ENCODE measurements around the gene OR11G2. TPM values are rescaled to one million over a fixed set of nuclear protein-coding genes. Genes with fewer than 3 reads are reported as not detected.
"Not testable (repeated sequence)": the region's sequence is repeated elsewhere in the genome, so short reads cannot be mapped to it uniquely, and the experiment has no call there.

The OR11G2 gene
- total RNA-seq, 1 donor from 2014 or later: not detected

DNA sequence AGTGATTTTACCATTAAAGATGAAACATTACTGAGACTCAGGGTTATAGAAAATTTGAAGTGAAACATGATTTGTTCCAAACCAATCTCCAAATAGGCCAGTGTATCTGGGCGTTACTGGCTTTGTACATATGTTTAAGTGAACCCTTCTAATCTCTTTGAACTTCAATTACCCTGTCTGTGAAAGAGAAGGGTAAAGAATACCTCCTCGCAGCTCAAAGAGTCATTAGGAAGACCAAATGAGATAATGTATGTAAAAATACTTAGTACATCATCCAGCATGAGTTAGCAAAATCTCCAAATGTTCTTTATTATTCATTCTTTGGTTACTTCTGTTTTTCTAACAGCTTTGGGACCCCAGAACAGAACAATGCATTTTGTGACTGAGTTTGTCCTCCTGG, 32.7 kb downstream of the OR11G2 start, which contains the start of gene OR11H6:
OR11H6 (plus strand) TSS at position 301 of the 400 bp plus-strand sequence; CDS start at position 301, 0 bp downstream.
- no peak for DNase-seq (ENCODE audit: low read depth, low spot score)

DNA sequence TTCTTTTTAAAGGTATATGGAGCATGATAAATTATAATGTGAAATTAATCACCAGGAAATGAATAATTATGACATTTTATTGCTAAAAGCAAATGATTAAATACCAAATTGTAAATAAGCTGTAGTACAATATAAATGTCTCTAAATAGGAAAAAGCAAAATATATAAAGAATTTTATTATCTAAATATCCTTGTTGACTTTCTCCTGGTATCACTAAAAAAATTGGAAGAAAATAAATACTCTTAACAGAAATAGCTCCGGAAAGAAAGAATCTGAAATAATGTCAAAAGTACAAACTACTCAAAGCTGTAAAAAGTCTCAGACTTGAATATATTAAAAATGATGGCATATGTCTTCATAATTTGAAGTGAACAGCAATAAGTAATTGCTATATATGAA, 38.0 kb downstream of the OR11G2 start, which contains the start of gene OR11H7:
OR11H7 (plus strand) TSS at position 301 of the 400 bp plus-strand sequence.
- DNase-seq (ENCODE audit: low read depth, low spot score): no peak

DNA sequence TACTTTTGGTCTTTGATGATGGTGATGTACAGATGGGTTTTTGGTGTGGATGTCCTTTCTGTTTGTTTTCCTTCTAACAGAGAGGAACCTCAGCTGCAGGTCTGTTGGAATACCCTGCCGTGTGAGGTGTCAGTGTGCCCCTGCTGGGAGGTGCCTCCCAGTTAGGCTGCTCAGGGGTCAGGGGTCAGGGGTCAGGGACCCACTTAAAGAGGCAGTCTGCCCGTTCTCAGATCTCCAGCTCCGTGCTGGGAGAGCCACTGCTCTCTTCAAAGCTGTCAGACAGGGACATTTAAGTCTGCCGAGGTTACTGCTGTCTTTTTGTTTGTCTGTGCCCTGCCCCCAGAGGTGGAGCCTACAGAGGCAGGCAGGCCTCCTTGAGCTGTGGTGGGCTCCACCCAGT, 44.7 kb downstream of the OR11G2 start:
- not testable (repeated sequence) for DNase-seq (ENCODE audit: low read depth, low spot score)

DNA sequence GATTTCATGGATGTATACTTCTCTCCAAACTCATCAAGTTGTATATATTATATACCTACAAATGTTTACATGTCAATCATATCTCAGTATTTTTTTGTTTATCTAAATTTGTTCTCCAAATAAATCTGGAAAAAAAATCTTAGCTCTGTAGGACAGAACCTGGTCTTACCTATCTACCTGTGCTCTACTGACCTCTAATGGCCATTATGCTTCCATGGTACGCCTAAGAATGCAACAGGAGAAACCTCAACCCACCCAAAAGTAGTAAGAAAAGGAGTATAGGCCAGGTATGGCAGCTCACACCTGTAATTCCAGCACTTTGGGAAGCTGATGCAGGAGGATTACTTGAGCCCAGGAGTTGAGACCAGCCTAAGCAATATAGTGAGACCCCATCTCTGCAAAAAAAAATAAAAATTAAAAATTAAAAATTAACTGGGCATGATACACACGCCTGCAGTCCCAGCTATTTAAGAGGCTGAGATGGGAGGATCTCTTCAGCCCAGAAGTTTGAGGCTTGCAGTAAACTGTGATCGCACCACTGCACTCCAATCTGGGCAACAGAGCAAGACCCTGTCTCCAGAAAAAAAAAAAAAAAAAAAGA, 57.0 kb downstream of the OR11G2 start:
- no peak for DNase-seq (ENCODE audit: low read depth, low spot score)

Other genes with a start within 250 kb of the OR11G2 start
- not detected in 2 replicates for gene OR4K15, start 215.3 kb upstream of the OR11G2 start, total RNA-seq
- not detected in 2 replicates for gene OR4Q2, start 188.7 kb upstream of the OR11G2 start, total RNA-seq
- not detected in 2 replicates for gene OR4K14, start 171.6 kb upstream of the OR11G2 start, total RNA-seq
- not detected in 2 replicates for gene OR4K13, start 154.9 kb upstream of the OR11G2 start, total RNA-seq
- gene OR4L1, start 130.9 kb upstream of the OR11G2 start, total RNA-seq: not detected in 2 replicates
- gene OR4K17, start 80.2 kb upstream of the OR11G2 start, total RNA-seq: not detected in 2 replicates
- gene OR4N5, start 52.1 kb upstream of the OR11G2 start, total RNA-seq: not detected in 2 replicates
- not detected in 2 replicates for gene OR11H6, start 32.8 kb downstream of the OR11G2 start, total RNA-seq
- gene OR11H7, start 38.1 kb downstream of the OR11G2 start, total RNA-seq: not detected in 2 replicates
- gene OR11H4, start 48.4 kb downstream of the OR11G2 start, total RNA-seq: not detected in 2 replicates
- gene TTC5, start 115.1 kb downstream of the OR11G2 start, total RNA-seq: 16.8 and 30.2 TPM in 2 replicates
- gene CCNB1IP1, start 142.4 kb downstream of the OR11G2 start, total RNA-seq: 26.7 and 49.1 TPM in 2 replicates
- 9.0 and 14.1 TPM in 2 replicates for gene PARP2, start 152.7 kb downstream of the OR11G2 start, total RNA-seq
- 16.6 and 28.2 TPM in 2 replicates for gene TEP1, start 222.6 kb downstream of the OR11G2 start, total RNA-seq
- gene KLHL33, start 245.3 kb downstream of the OR11G2 start, total RNA-seq: under 0.01 and 0.04 TPM in 2 replicates